ENCODE results near the gene MINDY4. TPM values are rescaled to one million over a fixed set of nuclear protein-coding genes. Genes with fewer than 3 reads are reported as not detected.
A peak's percentile ranks its signal among the peaks of the same experiment; 100 is the strongest.

The MINDY4 gene
- polyA plus RNA-seq, 3 donors: 0.15 to 0.17 TPM; not detected in 1

- no peak overlapping the region for H3K4me3 Mint-ChIP-seq
- H4K20me1 ChIP-seq (ENCODE audit: insufficient read depth, low read length): no peaks in the 10 kb centered on the region
- H3K9ac ChIP-seq (ENCODE audit: insufficient read depth, low read length, poor library complexity, severe bottlenecking): no peak overlapping the region
- H3K4me3 ChIP-seq (replicated peaks in 1 of 3; ENCODE audit: low read depth in 2 of 3, low read length in 3 of 3): no peak overlapping the region
- peaks cover 1 to 5% (median 3%) of the 10 kb centered on the region in 3 donors for H3K27me3 Mint-ChIP-seq (ENCODE audit: low read depth in 3 of 3)
- peak overlapping the region; percentile 0 for H2AFZ ChIP-seq (ENCODE audit: insufficient read depth, low read depth, low read length, poor library complexity, severe bottlenecking)
- 46% methylated on average over 4 of the region's 6 CpGs for WGBS (ENCODE audit: insufficient coverage)
- intact Hi-C loops (cut with micrococcal nuclease): no loop called here
- no peaks in the 10 kb centered on the region for H3K27me3 ChIP-seq (ENCODE audit: control insufficient read depth in 2 of 2, insufficient read depth in 2 of 2, low read length in 2 of 2)
- H3K27ac Mint-ChIP-seq: no peak overlapping the region
- peak; percentile 3 to 19 (median 10) for DNase-seq
- no peak overlapping the region for H3K27ac ChIP-seq (ENCODE audit: low read depth in 1 of 2, low read length in 2 of 2)
- no peak overlapping the region for H3K4me2 ChIP-seq (replicated peaks; ENCODE audit: extremely low read depth, low read length, poor library complexity, severe bottlenecking)
- H3K36me3 Mint-ChIP-seq: no peaks in the 10 kb centered on the region
- H3K9me3 ChIP-seq (replicated peaks in 1 of 2; ENCODE audit: control insufficient read depth in 1 of 2, insufficient read depth in 1 of 2, low read length in 2 of 2): no peaks in the 10 kb centered on the region
- TF ChIP-seq CTCF (IDR thresholded peaks at IDR 0.05): peak; percentile 43
- peaks cover 1% of the 10 kb centered on the region for H3K4me1 Mint-ChIP-seq
- H3K9me3 Mint-ChIP-seq: no peaks in the 10 kb centered on the region
- no peaks in the 10 kb centered on the region for H3K36me3 ChIP-seq (replicated peaks in 1 of 2; ENCODE audit: control insufficient read depth in 1 of 2, insufficient read depth in 2 of 2, low read length in 2 of 2)
- H3K79me2 ChIP-seq (ENCODE audit: insufficient read depth, low read length): no peaks in the 10 kb centered on the region
- H3K4me1 ChIP-seq (ENCODE audit: control insufficient read depth in 1 of 2, insufficient read depth in 2 of 2, low read length in 2 of 2): no peaks in the 10 kb centered on the region
Observed at GRCh38 chr7:30800785-30801252, 29.6 kb downstream of the MINDY4 start.

- Mint-ChIP-seq H3K36me3 (no peaks in the 10 kb centered on the region), H3K4me3 (no peak overlapping the region), H3K4me1 (peaks cover 9% of the 10 kb centered on the region), H3K27ac (no peak overlapping the region), H3K9me3 (no peaks in the 10 kb centered on the region), H3K27me3 (ENCODE audit: low read depth in 3 of 3) (peaks cover 1 to 3% (median 2%) of the 10 kb centered on the region in 3 donors)
- Histone ChIP-seq H3K4me3 (replicated peaks in 1 of 3; ENCODE audit: low read depth in 2 of 3, low read length in 3 of 3) (no peak overlapping the region), H3K4me2 (replicated peaks; ENCODE audit: extremely low read depth, low read length, poor library complexity, severe bottlenecking) (no peak overlapping the region), H3K9ac (ENCODE audit: insufficient read depth, low read length, poor library complexity, severe bottlenecking) (no peak overlapping the region), H3K79me2 (ENCODE audit: insufficient read depth, low read length) (no peaks in the 10 kb centered on the region), H3K27ac (ENCODE audit: low read depth in 1 of 2, low read length in 2 of 2) (no peak overlapping the region), H4K20me1 (ENCODE audit: insufficient read depth, low read length) (no peaks in the 10 kb centered on the region), H3K9me3 (replicated peaks in 1 of 2; ENCODE audit: control insufficient read depth in 1 of 2, insufficient read depth in 1 of 2, low read length in 2 of 2) (no peaks in the 10 kb centered on the region), H3K36me3 (replicated peaks in 1 of 2; ENCODE audit: control insufficient read depth in 1 of 2, insufficient read depth in 2 of 2, low read length in 2 of 2) (no peaks in the 10 kb centered on the region), H3K4me1 (ENCODE audit: control insufficient read depth in 1 of 2, insufficient read depth in 2 of 2, low read length in 2 of 2) (peaks cover 0 to 3% of the 10 kb centered on the region in 2 donors), H3K27me3 (ENCODE audit: control insufficient read depth in 2 of 2, insufficient read depth in 2 of 2, low read length in 2 of 2) (no peaks in the 10 kb centered on the region), H2AFZ (ENCODE audit: insufficient read depth, low read depth, low read length, poor library complexity, severe bottlenecking) (no peak overlapping the region)
- DNase-seq: no peak
- WGBS (ENCODE audit: insufficient coverage): 93% methylated on average over 3 of the region's 4 CpGs
- intact Hi-C loops (cut with micrococcal nuclease): no loop called here
- no peak for TF ChIP-seq CTCF (IDR thresholded peaks at IDR 0.05)
Observed at GRCh38 chr7:30802812-30803211, 31.6 kb downstream of the MINDY4 start.
